CD4-positive, alpha-beta T cell treated with Interleukin-17A for 4 hours (primary cell): Measurements from ENCODE around the gene SCGB1C1.
"Not testable (repeated sequence)": the region's sequence is repeated elsewhere in the genome, so short reads cannot be mapped to it uniquely, and the experiment has no call there.

Source experiments
- DNase-seq: peaks from one replicate; pipeline ENCODE4 v3.0.0-alpha.2; 2020; ENCODE audit warnings: mixed read lengths

The SCGB1C1 gene

DNA sequence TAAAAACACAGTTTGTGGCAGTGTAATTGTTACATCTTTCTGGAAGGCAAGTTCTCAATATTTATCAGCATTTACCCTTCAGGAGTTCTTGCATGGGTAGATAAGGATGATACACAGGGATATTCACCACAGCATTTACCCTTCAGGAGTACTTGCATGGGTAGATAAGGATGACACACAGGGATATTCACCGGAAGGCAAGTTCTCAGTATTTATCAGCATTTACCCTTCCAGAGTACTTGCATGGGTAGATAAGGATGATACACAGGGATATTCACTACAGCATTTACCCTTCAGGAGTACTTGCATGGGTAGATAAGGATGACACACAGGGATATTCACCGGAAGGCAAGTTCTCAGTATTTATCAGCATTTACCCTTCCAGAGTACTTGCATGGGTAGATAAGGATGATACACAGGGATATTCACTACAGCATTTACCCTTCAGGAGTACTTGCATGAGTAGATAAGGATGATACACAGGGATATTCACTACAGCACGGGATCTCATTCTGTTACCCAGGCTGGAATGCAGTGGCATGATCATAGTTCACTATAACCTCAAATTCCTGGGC, 27.9 kb downstream of the SCGB1C1 start:
- DNase-seq = not testable (repeated sequence)

DNA sequence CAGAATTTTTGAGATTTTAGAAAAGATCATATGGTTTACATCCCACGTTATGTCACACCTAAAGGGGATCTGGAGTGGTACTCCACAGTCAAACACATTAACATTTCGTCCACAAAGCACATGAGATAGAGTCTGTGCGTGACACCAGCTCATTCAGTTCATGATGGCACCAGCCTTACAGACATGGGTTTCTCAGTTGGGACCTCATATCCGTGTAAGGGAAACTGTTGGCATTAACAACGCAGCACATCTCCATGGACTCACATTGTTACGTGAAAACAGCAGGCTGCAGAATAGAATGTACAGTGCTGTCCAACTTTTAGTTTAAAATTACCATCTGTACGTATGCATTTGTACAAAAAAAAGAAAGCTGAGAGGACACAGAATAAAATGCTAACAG, 28.7 kb downstream of the SCGB1C1 start:
- no peak for DNase-seq

DNA sequence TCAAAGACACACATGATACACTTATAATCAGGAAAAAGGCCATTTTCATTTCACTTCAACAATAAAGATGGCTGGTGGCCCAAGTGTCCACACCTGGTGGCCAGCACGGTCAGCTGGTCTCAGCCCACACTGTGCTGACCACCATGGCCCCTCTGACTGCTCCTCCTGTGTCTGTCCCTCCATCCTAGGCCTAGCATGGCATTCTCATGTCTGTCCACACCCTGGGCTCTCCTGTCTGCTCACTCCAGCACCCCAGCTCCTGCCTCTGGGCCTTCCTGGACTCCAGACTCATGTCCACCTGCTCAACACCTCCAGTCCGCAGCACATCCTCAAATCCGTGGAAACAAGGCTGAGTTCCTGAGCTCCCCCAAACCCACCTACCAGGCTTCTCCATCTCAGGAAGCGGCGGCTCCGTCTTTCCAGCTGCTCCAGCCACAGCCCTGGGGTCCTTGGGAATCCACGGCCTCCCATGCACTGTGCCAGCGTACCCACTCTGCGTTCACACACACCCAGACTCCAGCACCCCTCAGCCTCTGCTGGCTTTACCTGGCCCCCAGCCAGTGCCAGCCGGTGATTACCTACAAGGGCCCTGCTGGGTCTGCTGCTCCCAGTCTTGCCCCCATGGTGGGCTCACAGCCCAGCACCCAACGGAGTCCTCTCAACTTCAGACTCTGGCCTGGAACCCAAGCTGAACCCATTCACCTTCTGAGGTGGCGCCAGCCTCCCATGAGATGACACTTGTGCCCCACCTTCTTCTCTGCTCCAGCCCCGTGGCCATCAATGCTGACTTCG, 29.3 kb downstream of the SCGB1C1 start:
- no peak for DNase-seq

DNA sequence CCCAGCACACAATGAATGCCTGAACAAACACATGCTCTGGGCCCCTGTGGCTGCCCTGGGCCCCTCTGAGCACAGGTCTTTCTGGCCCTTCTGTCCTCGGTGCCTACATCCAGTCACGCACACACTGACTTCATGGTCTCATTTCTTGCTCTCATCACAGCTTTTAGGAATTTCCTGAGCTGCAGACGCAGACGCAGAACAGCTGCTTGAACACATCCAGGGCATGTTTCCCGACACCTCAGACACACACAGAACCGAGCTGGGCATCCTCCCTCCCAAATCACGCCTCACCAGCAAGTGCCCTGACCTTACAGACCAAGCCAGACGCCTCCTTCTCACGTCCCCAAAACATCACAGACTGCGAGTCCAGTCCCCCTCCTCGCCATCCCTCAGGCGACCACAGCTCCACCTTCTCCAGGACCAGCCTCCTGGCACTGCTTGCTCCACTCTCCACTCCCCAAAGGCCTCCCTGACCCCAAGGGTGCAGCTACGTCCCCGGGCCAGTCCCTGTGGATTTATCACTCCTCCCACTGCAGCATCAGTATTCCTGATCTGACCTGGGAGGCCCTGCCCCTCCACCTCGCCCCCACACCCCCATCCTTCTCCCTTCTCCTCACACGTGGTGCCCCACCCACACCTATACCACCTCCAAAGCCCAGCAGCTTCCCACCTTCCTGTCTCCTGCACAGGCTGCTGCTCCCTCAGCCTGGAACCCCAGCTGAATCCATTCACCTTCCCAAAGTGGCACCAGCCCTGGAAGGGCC, 30.3 kb downstream of the SCGB1C1 start:
- no peak for DNase-seq

DNA sequence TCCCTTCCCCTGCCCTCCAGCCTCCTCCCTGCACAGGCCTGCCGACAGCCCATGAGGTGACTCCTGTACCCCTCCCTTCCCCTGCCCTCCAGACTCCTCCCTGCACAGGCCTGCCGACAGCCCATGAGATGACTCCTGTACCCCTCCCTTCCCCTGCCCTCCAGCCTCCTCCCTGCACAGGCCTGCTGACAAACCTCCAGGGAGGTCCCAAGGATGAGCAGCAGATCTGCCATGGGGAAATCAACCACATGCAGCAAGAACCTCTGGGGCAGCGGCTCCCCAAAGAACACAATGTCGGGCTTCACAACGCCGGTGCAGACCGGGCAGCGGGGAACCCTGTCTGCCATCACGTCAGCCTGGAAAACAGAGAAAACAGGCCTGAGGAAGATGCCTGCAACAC, 31.0 kb downstream of the SCGB1C1 start:
- no peak for DNase-seq

DNA sequence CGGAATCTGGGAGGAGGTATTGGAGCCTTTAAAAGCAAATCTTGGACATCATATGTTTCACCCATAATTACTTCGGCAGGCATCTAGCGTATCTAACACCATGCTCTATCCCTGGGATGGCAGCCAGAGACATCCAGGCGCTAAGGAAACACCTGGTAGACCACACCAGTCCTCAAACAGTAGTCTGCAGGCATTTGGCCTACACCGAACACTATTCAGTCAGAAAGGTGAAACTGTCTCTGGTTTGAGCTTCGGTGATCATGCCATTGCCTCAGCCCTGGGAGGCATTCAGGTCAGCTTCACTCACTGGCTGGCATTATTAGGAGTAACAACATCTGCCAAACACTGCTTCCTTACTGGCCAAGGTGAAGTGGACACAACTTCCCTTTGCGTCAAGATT, 31.5 kb downstream of the SCGB1C1 start:
- DNase-seq = no peak

DNA sequence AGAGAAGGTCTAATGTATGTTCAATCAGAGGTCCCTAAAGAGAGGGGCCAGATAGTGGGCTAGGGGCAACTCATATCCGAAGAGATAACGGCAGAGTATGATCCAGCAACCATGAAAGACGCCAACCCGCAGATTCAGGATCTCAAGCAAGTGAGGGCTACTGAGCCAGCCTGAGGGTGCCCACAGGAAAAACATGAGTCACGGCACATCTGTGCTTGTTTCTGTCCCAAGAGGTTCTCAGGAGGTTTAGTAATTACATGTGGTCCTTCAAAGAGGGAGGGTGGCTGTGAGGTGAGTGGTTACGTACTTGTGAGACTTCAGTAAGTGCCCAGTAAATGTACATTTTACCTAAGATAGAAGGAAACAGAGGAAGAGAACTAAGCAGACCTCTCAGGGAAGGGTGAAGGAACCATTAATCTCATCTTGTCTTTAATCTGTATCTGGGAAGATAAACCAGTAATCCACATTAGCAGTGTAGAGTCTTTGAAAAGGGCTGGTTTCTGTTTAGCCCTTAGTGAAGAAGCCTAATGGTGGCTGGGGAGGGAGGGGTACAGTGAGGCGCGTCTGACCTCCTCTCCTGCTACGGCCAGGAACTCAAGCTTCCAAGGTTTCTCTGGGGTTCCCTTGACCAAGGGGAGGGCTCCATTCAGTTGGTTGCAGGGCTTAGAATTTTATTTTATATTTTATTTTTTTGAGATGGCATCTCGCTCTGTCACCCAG, 33.0 kb downstream of the SCGB1C1 start:
- no peak for DNase-seq

DNA sequence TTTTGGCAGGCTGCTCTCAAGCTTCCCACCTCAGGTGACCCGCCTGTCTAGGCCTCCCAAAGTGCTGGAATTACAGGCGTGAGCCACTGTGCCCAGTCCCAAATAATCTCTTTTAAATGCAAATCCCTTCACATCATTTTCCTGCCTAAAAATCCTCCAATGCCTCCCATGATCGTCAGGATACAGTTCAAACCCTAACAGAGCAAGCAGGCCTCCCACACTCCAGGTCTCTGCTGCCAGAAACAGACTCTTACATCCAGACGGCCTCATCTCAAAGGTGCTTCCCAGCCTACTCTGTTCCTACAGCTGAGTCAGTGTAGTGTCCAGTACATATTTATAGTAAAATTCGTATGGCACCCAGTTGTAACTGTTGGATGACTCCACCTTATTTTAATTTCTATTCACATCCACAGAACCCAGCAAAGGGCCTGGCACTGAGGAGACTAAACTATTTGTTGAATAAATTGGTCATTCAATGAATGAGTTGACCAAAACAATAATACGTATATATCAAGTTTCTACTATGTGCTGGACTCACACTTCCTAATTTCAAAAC, 35.0 kb downstream of the SCGB1C1 start:
- DNase-seq = no peak

DNA sequence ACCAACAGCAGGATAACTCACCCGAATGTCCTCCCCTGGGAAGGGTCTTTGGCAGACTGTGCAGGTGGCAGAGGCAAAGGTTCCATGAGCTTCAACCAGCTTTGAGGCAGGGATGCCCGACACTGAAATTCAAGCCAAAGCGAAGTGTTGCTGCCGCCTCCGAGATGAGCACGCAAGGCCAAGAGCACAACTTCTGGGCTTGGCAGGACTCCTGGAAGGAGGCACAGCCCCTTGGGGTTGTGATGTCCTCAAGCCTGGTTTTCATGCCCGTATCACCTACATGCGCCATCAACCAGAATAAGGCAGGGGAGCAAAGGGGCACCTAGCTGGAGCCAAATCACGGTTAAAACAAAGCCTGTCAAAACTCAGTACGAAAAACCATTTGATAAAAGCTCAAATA, 37.6 kb downstream of the SCGB1C1 start:
- no peak for DNase-seq

DNA sequence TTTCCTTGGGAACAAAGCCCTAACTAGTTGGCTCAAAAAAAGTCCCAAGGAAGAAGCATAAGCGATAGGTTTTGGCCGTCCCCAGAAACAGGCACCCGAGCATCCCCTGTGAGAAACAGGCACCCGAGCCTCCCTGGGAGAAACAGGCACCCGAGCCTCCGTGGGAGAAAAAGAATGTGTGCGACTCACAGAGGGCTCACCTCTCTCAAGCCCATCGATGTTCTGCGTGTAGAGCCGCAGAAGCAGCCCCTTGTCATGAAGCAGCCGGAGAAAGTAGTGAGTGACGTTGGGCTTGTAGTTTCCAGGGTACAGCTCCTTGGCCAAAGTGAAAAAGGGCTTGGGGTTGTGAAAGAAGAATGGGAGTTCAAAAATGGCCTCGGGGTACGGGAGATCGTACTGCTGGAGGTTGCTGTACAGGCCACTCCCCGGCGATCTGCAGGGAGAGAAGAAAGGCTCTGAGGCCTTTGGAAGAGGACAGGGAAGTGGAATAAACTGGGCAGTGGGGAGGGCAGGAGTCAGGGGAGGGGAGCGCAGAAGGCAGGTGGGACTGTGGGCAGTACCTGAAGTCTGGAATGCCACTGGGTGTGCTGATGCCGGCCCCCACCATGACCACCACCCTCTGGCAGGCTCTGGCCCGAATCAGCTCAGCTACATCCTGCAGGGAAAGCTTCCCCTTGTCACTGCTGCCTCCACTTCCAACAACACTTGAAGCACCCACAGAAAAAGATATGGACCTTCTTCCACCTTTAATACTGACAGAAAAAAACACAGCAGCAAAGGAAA, 40.1 kb downstream of the SCGB1C1 start:
- DNase-seq = no peak

DNA sequence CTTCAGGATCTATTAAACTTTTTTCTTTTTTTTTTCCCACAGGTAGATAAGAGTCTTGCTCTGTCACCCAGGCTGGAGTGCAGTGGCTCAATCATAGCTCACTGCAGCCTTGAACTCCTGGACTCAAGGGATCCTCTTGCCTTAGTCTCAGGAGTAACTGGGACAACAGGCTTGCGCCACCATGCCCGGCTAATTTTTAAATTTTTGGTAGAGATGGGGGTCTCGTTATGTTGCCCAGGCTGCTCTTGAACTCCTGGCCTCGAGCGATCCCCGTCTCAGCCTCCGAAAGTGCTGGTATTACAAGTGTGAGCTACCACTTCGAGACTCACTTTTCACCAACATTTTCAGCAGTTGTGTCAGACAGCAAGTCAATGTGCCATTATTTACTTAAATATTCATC, 42.3 kb downstream of the SCGB1C1 start:
- DNase-seq = no peak

DNA sequence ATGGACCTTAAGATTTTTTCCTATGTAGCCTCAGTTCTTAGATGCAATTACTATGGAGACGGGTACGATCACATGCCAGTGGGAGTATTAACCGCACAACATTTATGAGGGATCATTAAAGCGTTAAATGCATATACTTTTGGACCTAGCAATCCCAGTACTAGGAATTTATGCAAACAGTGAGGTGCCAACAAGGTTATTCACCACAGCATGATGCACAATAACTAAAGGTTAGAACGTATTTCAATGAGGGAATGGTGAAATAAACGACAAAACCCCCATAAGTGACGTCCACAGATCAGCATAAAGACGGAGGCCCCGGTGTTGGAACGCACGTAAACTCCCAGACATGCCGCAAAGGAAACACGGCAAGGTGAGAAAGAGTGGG, 42.7 kb downstream of the SCGB1C1 start:
- DNase-seq = peak; percentile 64

DNA sequence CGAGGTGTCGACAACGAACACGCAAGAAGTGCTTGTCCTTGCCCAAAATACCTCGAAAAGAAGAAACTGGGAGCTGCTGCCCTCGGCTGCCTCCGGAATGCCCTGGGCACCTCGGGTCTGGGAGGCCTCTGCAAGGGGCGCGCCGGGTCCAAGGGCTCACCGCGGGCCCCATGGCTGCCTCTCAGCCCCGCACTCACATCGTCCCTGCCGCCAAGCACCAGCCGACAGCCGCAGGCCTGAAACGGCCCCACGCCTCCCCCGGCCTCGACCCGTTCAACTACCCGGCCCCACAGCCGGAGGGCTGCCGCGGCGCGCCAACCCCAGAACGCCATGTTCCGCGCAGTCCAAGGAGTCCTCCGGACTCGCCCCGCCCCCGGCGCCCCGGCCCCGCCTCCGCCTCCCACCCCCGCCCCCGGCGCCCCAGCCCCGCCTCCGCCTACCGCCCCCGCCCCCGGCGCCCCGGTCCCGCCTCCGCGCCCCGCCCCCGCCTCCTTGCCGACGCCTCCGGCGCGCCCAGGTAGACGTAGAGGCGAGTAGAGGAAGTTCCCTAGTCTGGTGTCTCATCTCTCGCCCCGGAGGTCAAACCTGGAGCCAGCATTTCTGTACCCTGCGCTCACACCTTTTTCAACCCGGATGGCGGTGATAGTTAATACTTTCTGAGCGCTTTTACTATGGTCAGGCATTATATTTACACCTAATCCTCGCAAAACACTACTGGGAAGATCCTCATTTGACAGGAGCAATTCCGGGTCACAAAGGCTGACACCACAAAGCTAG, 43.3 kb downstream of the SCGB1C1 start, which contains the start of gene SIRT3:
Gene SIRT3, minus strand, starts transcription at position 346 of the 777 bp plus-strand sequence. Its CDS starts 14 bp downstream, at position 332.
- DNase-seq = peak; percentile 88

DNA sequence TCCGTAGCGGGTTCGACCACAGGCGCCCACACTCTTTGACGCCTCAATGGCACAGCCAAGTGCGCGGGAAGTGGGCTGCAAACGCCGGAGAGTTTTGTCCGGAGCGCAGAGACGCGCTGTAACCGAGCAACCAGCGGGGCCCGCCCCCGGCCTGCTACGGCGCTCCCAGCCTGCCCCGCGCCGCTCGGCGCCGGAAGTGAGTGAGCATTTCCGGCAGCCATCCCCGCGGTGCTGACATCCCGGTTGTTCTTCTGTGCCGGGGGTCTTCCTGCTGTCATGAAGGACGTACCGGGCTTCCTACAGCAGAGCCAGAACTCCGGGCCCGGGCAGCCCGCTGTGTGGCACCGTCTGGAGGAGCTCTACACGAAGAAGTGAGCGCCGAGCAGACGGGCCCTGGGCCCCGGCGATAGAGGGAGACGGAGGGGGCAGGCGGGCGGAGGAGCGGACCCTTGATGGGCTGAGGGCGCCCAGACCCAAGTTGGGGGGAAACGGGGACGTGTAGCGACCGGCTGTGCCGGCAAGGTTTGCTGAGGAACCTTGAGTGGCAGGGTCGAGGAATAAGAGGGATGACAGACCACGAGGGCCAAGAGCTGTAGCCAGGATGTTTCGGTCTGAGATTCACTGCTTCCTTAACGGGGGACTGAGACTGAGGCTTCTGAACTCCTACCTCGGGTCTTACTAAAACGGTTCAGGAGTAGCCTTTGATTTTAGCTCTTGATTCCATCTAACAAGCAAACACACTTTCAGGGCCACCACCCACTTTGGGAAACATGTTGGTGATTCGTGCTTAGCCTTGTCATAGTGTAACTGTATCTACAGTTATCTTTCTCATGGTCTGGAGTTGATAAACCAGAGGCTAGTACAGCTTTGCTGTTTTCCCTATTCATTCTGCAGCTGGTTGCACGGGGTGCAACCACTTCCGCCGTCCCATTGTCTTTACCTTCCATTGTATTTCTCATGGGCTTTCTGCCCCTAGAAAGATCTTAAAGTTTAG, 44.2 kb downstream of the SCGB1C1 start, which contains the start of gene PSMD13:
Gene PSMD13, plus strand, starts transcription at position 203 of the 994 bp plus-strand sequence. Its CDS starts 74 bp downstream, at position 277.
- DNase-seq = peak; percentile 87

DNA sequence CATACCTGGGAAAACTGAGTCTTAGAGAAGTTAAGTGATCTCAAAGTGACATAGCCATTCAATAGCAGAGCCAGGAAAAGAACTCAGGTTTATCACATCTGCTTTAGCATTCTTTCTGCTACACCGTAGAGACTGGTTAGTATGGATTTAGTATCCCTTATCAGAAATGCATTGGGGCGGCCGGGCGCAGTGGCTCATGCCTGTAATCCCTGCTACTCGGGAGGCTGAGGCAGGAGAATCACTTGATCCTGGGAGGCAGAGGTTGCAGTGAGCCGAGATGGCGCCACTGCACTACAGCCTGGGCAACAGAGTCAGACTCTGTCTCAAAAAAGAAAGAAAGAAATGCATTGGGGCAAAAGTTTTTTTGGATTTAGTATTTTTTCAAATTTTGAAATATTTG, 45.5 kb downstream of the SCGB1C1 start:
- not testable (repeated sequence) for DNase-seq

DNA sequence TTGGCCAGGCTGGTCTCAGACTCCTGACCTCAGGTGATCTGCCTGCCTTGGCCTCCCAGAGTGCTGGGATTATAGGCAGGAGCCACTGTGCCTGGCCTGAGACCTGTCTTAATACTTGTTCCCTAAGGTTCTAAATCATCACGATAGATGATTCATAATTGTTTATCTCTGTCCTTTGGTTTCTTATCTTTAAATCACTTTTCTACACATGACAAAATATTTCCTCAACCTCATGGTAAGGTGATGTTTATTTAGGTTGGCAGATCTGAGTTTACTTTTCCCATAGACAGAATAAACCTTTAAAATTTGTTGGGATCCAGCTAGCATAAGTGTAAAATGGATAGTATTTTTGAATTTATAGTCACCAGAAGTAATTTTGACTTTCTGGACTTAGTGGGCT, 47.4 kb downstream of the SCGB1C1 start:
- no peak for DNase-seq

DNA sequence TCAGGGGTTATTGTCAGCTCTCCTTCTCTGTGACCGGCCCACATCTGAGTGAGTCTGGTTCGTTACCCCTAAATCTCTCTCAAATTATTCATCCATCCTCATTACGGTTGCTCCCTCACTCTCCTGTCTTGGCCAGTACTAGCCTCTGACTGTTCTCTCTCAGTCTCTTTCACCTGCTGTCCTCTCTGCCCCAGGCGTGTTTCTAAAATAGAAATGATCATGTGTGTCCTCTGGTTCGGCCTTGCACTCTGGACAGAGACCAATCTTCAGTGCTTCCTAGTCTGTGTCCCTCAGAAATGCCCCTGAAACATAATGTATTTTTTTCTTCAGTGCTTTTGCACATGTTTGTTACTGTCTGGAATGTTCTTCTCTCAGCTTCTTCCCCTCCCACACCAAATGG, 48.8 kb downstream of the SCGB1C1 start:
- DNase-seq = no peak
